ENCODE data around the gene CCDC63.
"Not testable (repeated sequence)": the region's sequence is repeated elsewhere in the genome, so short reads cannot be mapped to it uniquely, and the experiment has no call there.

- TF ChIP-seq POLR2A, EP300, CTCF, POLR2AphosphoS5 (IDR thresholded peaks at IDR 0.05): not testable (repeated sequence)
These were observed 104.1 kb downstream of the CCDC63 start for GRCh38 chr12:110950867-110951266.

All from gastroesophageal sphincter (tissue), 3 donors.